Sigmoid colon (tissue), 7 donors: ENCODE measurements around the gene SSC5D. TPM values are rescaled to one million over a fixed set of nuclear protein-coding genes. Genes with fewer than 3 reads are reported as not detected.

Experiments
- DNase-seq: peaks from one replicate; pipeline ENCODE4 v3.0.0-alpha.2; 2019
- H3K27ac ChIP-seq, 4 donors: fragments of 200-600 bp; sonication (generic); one replicate each; pipeline ENCODE4 v1.5.1; 2016 to 2019; ENCODE audit warnings: mild to moderate bottlenecking in 1 of 4
- H3K27me3 ChIP-seq, 3 donors: fragments of 200-600 bp; sonication (generic); one replicate each; pipeline ENCODE4 v1.5.1; 2019; ENCODE audit warnings: mild to moderate bottlenecking in 1 of 3
- H3K36me3 ChIP-seq, 4 donors: fragments of 200-600 bp; sonication (generic); one replicate each; pipeline ENCODE4 v1.5.1; 2016 to 2019
- H3K4me1 ChIP-seq, 4 donors: fragments of 200-600 bp; sonication (generic); one replicate each; pipeline ENCODE4 v1.5.1; 2017 to 2019
- H3K4me3 ChIP-seq, 4 donors: fragments of 200-600 bp; sonication (generic); one replicate each; pipeline ENCODE4 v1.5.1; 2017 to 2019; ENCODE audit warnings: mild to moderate bottlenecking in 2 of 4, moderate library complexity in 1 of 4
- H3K9me3 ChIP-seq, 4 donors: fragments of 200-600 bp in 3 of 4; sonication (generic) in 3 of 4; one replicate each; pipeline versions ENCODE4 v1.5.1 to v1.6.1; 2013 to 2019
- CTCF ChIP-seq, 4 experiments: fragments of 450-650 bp in 3 of 4; fragments of 200-600 bp in 1 of 4; IDR thresholded peaks; one replicate each; pipeline ENCODE4 v1.5.1; 2016 to 2019; ENCODE audit warnings: antibody characterized with exemption in 4 of 4, mild to moderate bottlenecking in 3 of 4, moderate library complexity in 2 of 4
- EP300 ChIP-seq, 4 donors: sonication (generic); formaldehyde crosslinking; IDR thresholded peaks; one replicate each; pipeline ENCODE4 v1.6.1; 2017; ENCODE audit warnings: antibody characterized with exemption in 4 of 4
- POLR2A ChIP-seq, 2 donors: fragments of 450-650 bp; IDR thresholded peaks; one replicate each; pipeline ENCODE4 v1.6.1; 2016; ENCODE audit warnings: antibody characterized with exemption in 2 of 2, mild to moderate bottlenecking in 2 of 2, moderate library complexity in 2 of 2
- POLR2AphosphoS5 ChIP-seq, 4 donors: sonication (generic); formaldehyde crosslinking; IDR thresholded peaks; one replicate each; pipeline ENCODE4 v1.6.1; 2017; ENCODE audit warnings: antibody characterized with exemption in 4 of 4
- WGBS, 2 donors: extraction: QIAGEN DNeasy Blood & Tissue Kit; methylation state at CpG; one replicate each; pipeline ENCODE4 v1.1.7; 2013; 5-methylcytosine and 5-hydroxymethylcytosine counted together
- intact Hi-C: fragments of 100-400 bp; cut with DNase I; formaldehyde crosslinking; loops from one replicate; pipeline ENCODE4 v1.15.1; 2023
- polyA plus RNA-seq, 3 donors: library from polyadenylated mRNA; stranded (reverse); fragments of 200-250 nt; gene quantifications; one replicate each; pipeline ENCODE4 v1.2.3, GENCODE V29; 2013
- total RNA-seq, 4 donors: library from RNA; depleted of rRNA; stranded (reverse); fragments of >200 nt; gene quantifications; one replicate each; pipeline ENCODE4 v1.1.0, GENCODE V29; 2016
- donor health status: healthy with polysubstance abuse.
- donor health status: Bipolar disorder and iron deficiency.
- donor health status: healthy.

The SSC5D gene
- total and polyA plus RNA-seq, 7 donors, result 1.2 to 66.7 (median 14.4) TPM; not detected in 1

- H3K4me3 ChIP-seq, result no peak overlapping the region
- no peak for TF ChIP-seq POLR2A (IDR thresholded peaks at IDR 0.05)
- intact Hi-C loops, result no loop called here
- no peaks in the 10 kb centered on the region for H3K9me3 ChIP-seq
- no peaks in the 10 kb centered on the region for H3K27me3 ChIP-seq
- no peaks in the 10 kb centered on the region for H3K36me3 ChIP-seq
- no peak for DNase-seq
- H3K27ac ChIP-seq, result no peak overlapping the region
- peaks cover 3 to 13% (median 8%) of the 10 kb centered on the region in 4 donors for H3K4me1 ChIP-seq
- WGBS, 2 donors, result 38 to 75% methylated on average over 13 of the region's 13 CpGs
These were observed 17.0 kb upstream of the SSC5D start for GRCh38 chr19:55471266-55471665.

GRCh38 chr19:55472463-55472862 is 15.8 kb upstream of the SSC5D start:
- 65 to 84% methylated on average over 8 of the region's 8 CpGs for WGBS, 2 donors
- no peaks in the 10 kb centered on the region for H3K27me3 ChIP-seq
- H3K4me1 ChIP-seq, result peaks cover 3 to 16% (median 11%) of the 10 kb centered on the region in 4 donors
- no peak overlapping the region for H3K4me3 ChIP-seq
- TF ChIP-seq CTCF (IDR thresholded peaks at IDR 0.05), result no peak
- no peak for TF ChIP-seq POLR2AphosphoS5 (IDR thresholded peaks at IDR 0.05)
- TF ChIP-seq POLR2A (IDR thresholded peaks at IDR 0.05), result no peak
- TF ChIP-seq EP300 (IDR thresholded peaks at IDR 0.05), result no peak
- no peaks in the 10 kb centered on the region for H3K36me3 ChIP-seq
- H3K9me3 ChIP-seq, result no peaks in the 10 kb centered on the region
- DNase-seq, result no peak
- H3K27ac ChIP-seq, result no peak overlapping the region
- intact Hi-C loops, result no loop called here

- WGBS, 2 donors, result 78 to 79% methylated on average over 16 of the region's 16 CpGs
- H3K27me3 ChIP-seq, result no peaks in the 10 kb centered on the region
- no peak for DNase-seq
- peaks cover 3 to 19% (median 18%) of the 10 kb centered on the region in 4 donors for H3K4me1 ChIP-seq
- intact Hi-C loops, result no loop called here
- H3K4me3 ChIP-seq, result no peak overlapping the region
- H3K27ac ChIP-seq, result peak overlapping the region in 1 of 4 donors; percentile 38
- no peaks in the 10 kb centered on the region for H3K36me3 ChIP-seq
- no peaks in the 10 kb centered on the region for H3K9me3 ChIP-seq
- TF ChIP-seq POLR2A (IDR thresholded peaks at IDR 0.05) (no peak), CTCF (IDR thresholded peaks at IDR 0.05) (no peak), EP300 (IDR thresholded peaks at IDR 0.05) (no peak)
These were observed 14.8 kb upstream of the SSC5D start for GRCh38 chr19:55473225-55474012.

DNA sequence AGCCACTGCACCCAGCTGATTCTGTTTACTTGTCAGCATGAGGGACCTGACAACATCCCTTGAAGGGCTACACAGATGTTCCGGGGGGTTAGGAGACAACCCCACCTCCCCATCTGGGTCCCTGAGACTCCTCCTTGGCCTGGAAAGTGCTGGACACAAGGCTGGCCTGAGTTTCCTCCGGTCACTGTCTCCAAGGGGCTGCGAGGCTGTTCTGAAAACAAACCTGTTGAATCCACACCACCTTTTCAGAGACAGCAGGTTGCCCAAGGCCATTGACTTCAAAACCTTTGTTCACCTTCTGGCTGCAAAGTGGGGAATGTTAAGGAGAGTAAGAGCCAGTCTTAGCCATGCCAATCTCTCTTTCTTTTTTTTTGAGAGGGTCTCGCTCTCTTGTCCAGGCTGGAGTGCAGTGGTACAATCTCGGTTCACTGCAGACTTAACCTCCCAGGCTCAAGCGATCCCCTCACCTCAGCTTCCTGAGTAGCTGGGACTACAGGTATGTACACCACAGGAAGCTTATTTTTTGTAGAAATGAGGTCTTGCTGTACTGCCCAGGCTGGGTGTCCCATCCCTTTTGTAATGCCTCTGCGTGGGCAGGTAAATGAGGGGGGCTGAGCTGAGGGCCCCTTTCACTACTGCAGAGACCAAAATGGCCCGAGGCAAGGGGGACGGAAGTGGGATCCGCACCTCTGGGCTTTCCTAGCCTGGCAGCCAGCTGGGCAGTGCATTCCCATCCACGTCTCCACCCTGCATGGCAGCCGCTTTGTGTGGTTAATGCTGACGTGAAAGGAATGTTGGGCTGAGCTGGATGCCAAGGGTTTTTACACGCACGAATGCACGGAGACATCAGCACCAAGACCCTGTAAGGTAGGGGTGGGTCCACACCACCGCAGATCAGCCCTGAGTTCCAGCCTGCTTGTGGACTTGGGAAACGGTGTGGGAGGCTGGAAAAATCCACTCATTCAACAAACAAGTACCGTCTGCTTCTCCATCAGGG is 13.7 kb upstream of the SSC5D start:
- Histone ChIP-seq H3K4me1 (peaks cover 3 to 20% (median 18%) of the 10 kb centered on the region in 4 donors), H3K27ac (peak overlapping the region in 1 of 4 donors; percentile 19), H3K4me3 (no peak overlapping the region), H3K9me3 (no peaks in the 10 kb centered on the region), H3K27me3 (no peaks in the 10 kb centered on the region), H3K36me3 (no peaks in the 10 kb centered on the region)
- DNase-seq, result no peak
- no peak for TF ChIP-seq POLR2A (IDR thresholded peaks at IDR 0.05)
- TF ChIP-seq EP300 (IDR thresholded peaks at IDR 0.05), result no peak
- no peak for TF ChIP-seq POLR2AphosphoS5 (IDR thresholded peaks at IDR 0.05)
- TF ChIP-seq CTCF (IDR thresholded peaks at IDR 0.05), result no peak
- intact Hi-C loops, result no loop called here
- 93% methylated on average over 19 of the region's 19 CpGs for WGBS, 2 donors
